Thoracic aorta (tissue), 2 donors: Measurements from ENCODE around the gene KXD1. TPM values are rescaled to one million over a fixed set of nuclear protein-coding genes. Genes with fewer than 3 reads are reported as not detected.
A peak's percentile ranks its signal among the peaks of the same experiment; 100 is the strongest.

Experiments
- ATAC-seq: fragments of 150-250 bp; one replicate; pipeline ENCODE4 v1.8.0; 2017; ENCODE audit warnings: low read depth; ENCODE audit not compliant: insufficient number of reproducible peaks, low FRiP score
- DNase-seq: peaks from one replicate; pipeline ENCODE4 v3.0.0-alpha.2; 2020; ENCODE audit warnings: low spot score
- H3K27ac ChIP-seq, 2 donors: fragments of 200-600 bp; sonication (generic); 1 replicate in 1 of 2; 2 replicates in 1 of 2; pipeline ENCODE4 v1.5.1; 2016; ENCODE audit warnings: mild to moderate bottlenecking in 2 of 2, moderate library complexity in 2 of 2
- H3K27me3 ChIP-seq: fragments of 200-600 bp; sonication (generic); replicated peaks from 2 replicates; pipeline ENCODE4 v1.6.0; 2016; ENCODE audit warnings: mild to moderate bottlenecking; ENCODE audit not compliant: insufficient read depth
- H3K36me3 ChIP-seq: fragments of 200-600 bp; sonication (generic); one replicate; pipeline ENCODE4 v1.5.1; 2016
- H3K4me1 ChIP-seq, 2 donors: fragments of 200-600 bp; sonication (generic); 1 replicate in 1 of 2; 2 replicates in 1 of 2; pipeline versions ENCODE4 v1.5.1 to v1.6.0; 2016; ENCODE audit warnings: low read depth in 2 of 2, mild to moderate bottlenecking in 1 of 2; ENCODE audit not compliant: control insufficient read depth in 1 of 2
- H3K4me3 ChIP-seq: fragments of 200-600 bp; sonication (generic); 2 replicates; pipeline ENCODE4 v1.5.1; 2016; ENCODE audit warnings: mild to moderate bottlenecking
- H3K9me3 ChIP-seq: fragments of 200-600 bp; sonication (generic); 2 replicates; pipeline ENCODE4 v1.5.1; 2016
- total RNA-seq, 2 donors: library from RNA; depleted of rRNA; stranded (reverse); fragments of >200 nt; gene quantifications; one replicate each; pipeline versions ENCODE4 v1.1.0 to v1.2.3, GENCODE V29; 2016
- TF ChIP-seq, protein P1 (sequence below): fragments of 200-600 bp; sonication (generic); IDR thresholded peaks from one replicate; pipeline ENCODE4 v1.5.1; 2019; ENCODE audit warnings: antibody characterized with exemption

Gene KXD1, protein sequence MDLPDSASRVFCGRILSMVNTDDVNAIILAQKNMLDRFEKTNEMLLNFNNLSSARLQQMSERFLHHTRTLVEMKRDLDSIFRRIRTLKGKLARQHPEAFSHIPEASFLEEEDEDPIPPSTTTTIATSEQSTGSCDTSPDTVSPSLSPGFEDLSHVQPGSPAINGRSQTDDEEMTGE
- total RNA-seq: 100 to 1,000 TPM in 1 of 2 donors, 10 to 100 TPM in 1; 99.6 to 174 TPM

GRCh38 chr19:18557411-18558201, at the start of gene KXD1:
Gene KXD1 (plus strand): TSS chr19:18557870. CDS start chr19:18562057, 4,187 bp downstream.
- Histone ChIP-seq H3K4me1 (peaks cover 18 to 45% of the 10 kb centered on the region in 2 donors), H3K36me3 (no peaks in the 10 kb centered on the region), H3K27ac (peak within 1 kb of the TSS; percentile 98 to 99), H3K4me3 (peak within 1 kb of the TSS; percentile 91), H3K9me3 (no peaks in the 10 kb centered on the region), H3K27me3 (no peaks in the 10 kb centered on the region)
- TF ChIP-seq, protein P1, sequence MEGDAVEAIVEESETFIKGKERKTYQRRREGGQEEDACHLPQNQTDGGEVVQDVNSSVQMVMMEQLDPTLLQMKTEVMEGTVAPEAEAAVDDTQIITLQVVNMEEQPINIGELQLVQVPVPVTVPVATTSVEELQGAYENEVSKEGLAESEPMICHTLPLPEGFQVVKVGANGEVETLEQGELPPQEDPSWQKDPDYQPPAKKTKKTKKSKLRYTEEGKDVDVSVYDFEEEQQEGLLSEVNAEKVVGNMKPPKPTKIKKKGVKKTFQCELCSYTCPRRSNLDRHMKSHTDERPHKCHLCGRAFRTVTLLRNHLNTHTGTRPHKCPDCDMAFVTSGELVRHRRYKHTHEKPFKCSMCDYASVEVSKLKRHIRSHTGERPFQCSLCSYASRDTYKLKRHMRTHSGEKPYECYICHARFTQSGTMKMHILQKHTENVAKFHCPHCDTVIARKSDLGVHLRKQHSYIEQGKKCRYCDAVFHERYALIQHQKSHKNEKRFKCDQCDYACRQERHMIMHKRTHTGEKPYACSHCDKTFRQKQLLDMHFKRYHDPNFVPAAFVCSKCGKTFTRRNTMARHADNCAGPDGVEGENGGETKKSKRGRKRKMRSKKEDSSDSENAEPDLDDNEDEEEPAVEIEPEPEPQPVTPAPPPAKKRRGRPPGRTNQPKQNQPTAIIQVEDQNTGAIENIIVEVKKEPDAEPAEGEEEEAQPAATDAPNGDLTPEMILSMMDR: no peak
- peak; percentile 90 for ATAC-seq
- DNase-seq: peak; percentile 94

- ATAC-seq (no peak), DNase-seq (no peak)
- no peaks in the 10 kb centered on the region for H3K27me3 ChIP-seq
- H3K4me3 ChIP-seq: no peak overlapping the region
- TF ChIP-seq, protein P1: no peak
- peak overlapping the region in 1 of 2 donors; percentile 53 for H3K27ac ChIP-seq
- no peaks in the 10 kb centered on the region for H3K36me3 ChIP-seq
- H3K9me3 ChIP-seq: no peaks in the 10 kb centered on the region
- peaks cover 63 to 94% of the 10 kb centered on the region in 2 donors for H3K4me1 ChIP-seq
Measured at GRCh38 chr19:18508585-18508984, 49.1 kb upstream of the KXD1 start.

DNA sequence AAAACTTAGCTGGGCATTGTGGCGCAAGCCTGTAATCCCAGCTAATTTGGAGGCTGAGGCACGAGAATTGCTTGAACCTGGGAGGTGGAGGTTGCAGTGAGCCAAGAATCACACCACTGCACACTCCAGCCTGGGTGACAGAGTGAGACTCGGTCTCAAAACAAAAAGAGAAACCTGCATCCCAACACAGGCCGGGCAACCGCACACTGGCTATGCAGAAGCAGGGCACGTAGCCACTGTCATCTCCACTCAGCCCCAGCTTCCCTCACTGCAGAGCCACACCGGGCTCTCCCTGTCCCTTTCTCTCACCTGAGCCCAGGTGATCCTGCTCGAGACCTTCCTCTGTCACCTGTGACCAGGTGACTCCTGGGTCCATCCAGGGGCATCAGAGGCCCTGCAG, 47.5 kb upstream of the KXD1 start:
- peak overlapping the region; percentile 5 to 10 for H3K27ac ChIP-seq
- TF ChIP-seq, protein P1: no peak
- no peaks in the 10 kb centered on the region for H3K36me3 ChIP-seq
- DNase-seq: no peak
- no peak for ATAC-seq
- H3K4me1 ChIP-seq: peaks cover 56 to 94% of the 10 kb centered on the region in 2 donors
- no peaks in the 10 kb centered on the region for H3K27me3 ChIP-seq
- H3K9me3 ChIP-seq: no peaks in the 10 kb centered on the region
- no peak overlapping the region for H3K4me3 ChIP-seq

- H3K4me1 ChIP-seq: peaks cover 36 to 82% of the 10 kb centered on the region in 2 donors
- ATAC-seq (no peak), DNase-seq (no peak)
- no peaks in the 10 kb centered on the region for H3K36me3 ChIP-seq
- TF ChIP-seq, protein P1: no peak
- peak overlapping the region; percentile 48 to 83 for H3K27ac ChIP-seq
- no peaks in the 10 kb centered on the region for H3K9me3 ChIP-seq
- H3K27me3 ChIP-seq: no peaks in the 10 kb centered on the region
- H3K4me3 ChIP-seq: peak overlapping the region; percentile 11
Measured at GRCh38 chr19:18513868-18514267, 43.8 kb upstream of the KXD1 start.
